ENCODE results near the gene DDAH1.
A peak's percentile ranks its signal among the peaks of the same experiment; 100 is the strongest.

DDAH1 gene

GRCh38 chr1:85363092-85363491, 101.9 kb downstream of the DDAH1 start:
- H3K36me3 ChIP-seq (ENCODE audit: control insufficient read depth in 2 of 2, insufficient read depth in 2 of 2, low read length in 2 of 2) = no peaks in the 10 kb centered on the region
- no peak overlapping the region for H3K27ac ChIP-seq (ENCODE audit: low read depth in 2 of 2, low read length in 2 of 2)
- no peak overlapping the region for H3K9ac ChIP-seq (ENCODE audit: low read depth in 1 of 2, low read length in 2 of 2)
- no peaks in the 10 kb centered on the region for H3K4me1 ChIP-seq (ENCODE audit: control insufficient read depth in 2 of 2, insufficient read depth in 2 of 2, low read length in 2 of 2)
- no peaks in the 10 kb centered on the region for H3K27me3 ChIP-seq (ENCODE audit: control insufficient read depth in 2 of 2, insufficient read depth in 2 of 2, low read length in 2 of 2)
- H3K4me3 ChIP-seq (ENCODE audit: low read length in 2 of 2) = no peak overlapping the region
- H3K9me3 ChIP-seq (ENCODE audit: control insufficient read depth in 2 of 2, low read length in 2 of 2) = no peaks in the 10 kb centered on the region

GRCh38 chr1:85361606-85362296, 103.2 kb downstream of the DDAH1 start:
- Histone ChIP-seq H3K9me3 (ENCODE audit: control insufficient read depth in 2 of 2, low read length in 2 of 2) (no peaks in the 10 kb centered on the region), H3K36me3 (ENCODE audit: control insufficient read depth in 2 of 2, insufficient read depth in 2 of 2, low read length in 2 of 2) (no peaks in the 10 kb centered on the region), H3K27me3 (ENCODE audit: control insufficient read depth in 2 of 2, insufficient read depth in 2 of 2, low read length in 2 of 2) (no peaks in the 10 kb centered on the region), H3K27ac (ENCODE audit: low read depth in 2 of 2, low read length in 2 of 2) (no peak overlapping the region), H3K4me1 (ENCODE audit: control insufficient read depth in 2 of 2, insufficient read depth in 2 of 2, low read length in 2 of 2) (no peaks in the 10 kb centered on the region), H3K9ac (ENCODE audit: low read depth in 1 of 2, low read length in 2 of 2) (no peak overlapping the region), H3K4me3 (ENCODE audit: low read length in 2 of 2) (no peak overlapping the region)

GRCh38 chr1:85360730-85361493, 104.0 kb downstream of the DDAH1 start:
- Histone ChIP-seq H3K4me1 (ENCODE audit: control insufficient read depth in 2 of 2, insufficient read depth in 2 of 2, low read length in 2 of 2) (no peaks in the 10 kb centered on the region), H3K9ac (ENCODE audit: low read depth in 1 of 2, low read length in 2 of 2) (no peak overlapping the region), H3K4me3 (ENCODE audit: low read length in 2 of 2) (no peak overlapping the region), H3K27ac (ENCODE audit: low read depth in 2 of 2, low read length in 2 of 2) (no peak overlapping the region), H3K27me3 (ENCODE audit: control insufficient read depth in 2 of 2, insufficient read depth in 2 of 2, low read length in 2 of 2) (no peaks in the 10 kb centered on the region), H3K9me3 (ENCODE audit: control insufficient read depth in 2 of 2, low read length in 2 of 2) (no peaks in the 10 kb centered on the region), H3K36me3 (ENCODE audit: control insufficient read depth in 2 of 2, insufficient read depth in 2 of 2, low read length in 2 of 2) (no peaks in the 10 kb centered on the region)

GRCh38 chr1:85359874-85360721, 104.9 kb downstream of the DDAH1 start:
- Histone ChIP-seq H3K4me1 (ENCODE audit: control insufficient read depth in 2 of 2, insufficient read depth in 2 of 2, low read length in 2 of 2) (no peaks in the 10 kb centered on the region), H3K27ac (ENCODE audit: low read depth in 2 of 2, low read length in 2 of 2) (peak overlapping the region in 1 of 2 donors; percentile 35), H3K9ac (ENCODE audit: low read depth in 1 of 2, low read length in 2 of 2) (no peak overlapping the region), H3K4me3 (ENCODE audit: low read length in 2 of 2) (no peak overlapping the region), H3K27me3 (ENCODE audit: control insufficient read depth in 2 of 2, insufficient read depth in 2 of 2, low read length in 2 of 2) (no peaks in the 10 kb centered on the region), H3K9me3 (ENCODE audit: control insufficient read depth in 2 of 2, low read length in 2 of 2) (no peaks in the 10 kb centered on the region), H3K36me3 (ENCODE audit: control insufficient read depth in 2 of 2, insufficient read depth in 2 of 2, low read length in 2 of 2) (no peaks in the 10 kb centered on the region)

- no peak overlapping the region for H3K9ac ChIP-seq (ENCODE audit: low read depth in 1 of 2, low read length in 2 of 2)
- H3K4me1 ChIP-seq (ENCODE audit: control insufficient read depth in 2 of 2, insufficient read depth in 2 of 2, low read length in 2 of 2) = no peaks in the 10 kb centered on the region
- no peaks in the 10 kb centered on the region for H3K9me3 ChIP-seq (ENCODE audit: control insufficient read depth in 2 of 2, low read length in 2 of 2)
- H3K27ac ChIP-seq (ENCODE audit: low read depth in 2 of 2, low read length in 2 of 2) = no peak overlapping the region
- no peaks in the 10 kb centered on the region for H3K27me3 ChIP-seq (ENCODE audit: control insufficient read depth in 2 of 2, insufficient read depth in 2 of 2, low read length in 2 of 2)
- no peaks in the 10 kb centered on the region for H3K36me3 ChIP-seq (ENCODE audit: control insufficient read depth in 2 of 2, insufficient read depth in 2 of 2, low read length in 2 of 2)
- H3K4me3 ChIP-seq (ENCODE audit: low read length in 2 of 2) = no peak overlapping the region
These were observed 106.1 kb downstream of the DDAH1 start for GRCh38 chr1:85358702-85359438.

GRCh38 chr1:85357817-85358216, 107.1 kb downstream of the DDAH1 start:
- Histone ChIP-seq H3K4me3 (ENCODE audit: low read length in 2 of 2) (no peak overlapping the region), H3K9ac (ENCODE audit: low read depth in 1 of 2, low read length in 2 of 2) (no peak overlapping the region), H3K9me3 (ENCODE audit: control insufficient read depth in 2 of 2, low read length in 2 of 2) (no peaks in the 10 kb centered on the region), H3K27me3 (ENCODE audit: control insufficient read depth in 2 of 2, insufficient read depth in 2 of 2, low read length in 2 of 2) (no peaks in the 10 kb centered on the region), H3K27ac (ENCODE audit: low read depth in 2 of 2, low read length in 2 of 2) (no peak overlapping the region), H3K4me1 (ENCODE audit: control insufficient read depth in 2 of 2, insufficient read depth in 2 of 2, low read length in 2 of 2) (no peaks in the 10 kb centered on the region), H3K36me3 (ENCODE audit: control insufficient read depth in 2 of 2, insufficient read depth in 2 of 2, low read length in 2 of 2) (no peaks in the 10 kb centered on the region)

- no peaks in the 10 kb centered on the region for H3K4me1 ChIP-seq (ENCODE audit: control insufficient read depth in 2 of 2, insufficient read depth in 2 of 2, low read length in 2 of 2)
- no peak overlapping the region for H3K27ac ChIP-seq (ENCODE audit: low read depth in 2 of 2, low read length in 2 of 2)
- H3K36me3 ChIP-seq (ENCODE audit: control insufficient read depth in 2 of 2, insufficient read depth in 2 of 2, low read length in 2 of 2) = no peaks in the 10 kb centered on the region
- H3K4me3 ChIP-seq (ENCODE audit: low read length in 2 of 2) = no peak overlapping the region
- no peak overlapping the region for H3K9ac ChIP-seq (ENCODE audit: low read depth in 1 of 2, low read length in 2 of 2)
- H3K27me3 ChIP-seq (ENCODE audit: control insufficient read depth in 2 of 2, insufficient read depth in 2 of 2, low read length in 2 of 2) = no peaks in the 10 kb centered on the region
- H3K9me3 ChIP-seq (ENCODE audit: control insufficient read depth in 2 of 2, low read length in 2 of 2) = no peaks in the 10 kb centered on the region
These were observed 108.8 kb downstream of the DDAH1 start for GRCh38 chr1:85356130-85356529.

GRCh38 chr1:85352055-85352454, 112.9 kb downstream of the DDAH1 start:
- Histone ChIP-seq H3K4me3 (ENCODE audit: low read length in 2 of 2) (no peak overlapping the region), H3K9me3 (ENCODE audit: control insufficient read depth in 2 of 2, low read length in 2 of 2) (no peaks in the 10 kb centered on the region), H3K4me1 (ENCODE audit: control insufficient read depth in 2 of 2, insufficient read depth in 2 of 2, low read length in 2 of 2) (no peaks in the 10 kb centered on the region), H3K9ac (ENCODE audit: low read depth in 1 of 2, low read length in 2 of 2) (no peak overlapping the region), H3K27me3 (ENCODE audit: control insufficient read depth in 2 of 2, insufficient read depth in 2 of 2, low read length in 2 of 2) (no peaks in the 10 kb centered on the region), H3K27ac (ENCODE audit: low read depth in 2 of 2, low read length in 2 of 2) (no peak overlapping the region), H3K36me3 (ENCODE audit: control insufficient read depth in 2 of 2, insufficient read depth in 2 of 2, low read length in 2 of 2) (peaks cover 7 to 12% of the 10 kb centered on the region in 2 donors)

GRCh38 chr1:85351202-85351828, 113.6 kb downstream of the DDAH1 start:
- Histone ChIP-seq H3K4me1 (ENCODE audit: control insufficient read depth in 2 of 2, insufficient read depth in 2 of 2, low read length in 2 of 2) (no peaks in the 10 kb centered on the region), H3K27ac (ENCODE audit: low read depth in 2 of 2, low read length in 2 of 2) (no peak overlapping the region), H3K9ac (ENCODE audit: low read depth in 1 of 2, low read length in 2 of 2) (no peak overlapping the region), H3K9me3 (ENCODE audit: control insufficient read depth in 2 of 2, low read length in 2 of 2) (no peaks in the 10 kb centered on the region), H3K36me3 (ENCODE audit: control insufficient read depth in 2 of 2, insufficient read depth in 2 of 2, low read length in 2 of 2) (peaks cover 7 to 12% of the 10 kb centered on the region in 2 donors), H3K4me3 (ENCODE audit: low read length in 2 of 2) (no peak overlapping the region), H3K27me3 (ENCODE audit: control insufficient read depth in 2 of 2, insufficient read depth in 2 of 2, low read length in 2 of 2) (no peaks in the 10 kb centered on the region)
